ENCODE results near the gene SNRPF. TPM values are rescaled to one million over a fixed set of nuclear protein-coding genes. Genes with fewer than 3 reads are reported as not detected.

The SNRPF gene
- polyA plus RNA-seq, 2 of the 4 experiments (the other 2 are of a cell fraction) = 66.3 to 204 TPM

GRCh38 chr12:95882080-95882479 lies 23.3 kb downstream of the SNRPF start:
- WGBS (ENCODE audit: missing lambda C conversion rate) = 15% methylated on average over 1 of the region's 1 CpG
- FAIRE-seq (no peak), ATAC-seq (no peak), DNase-seq (ENCODE audit: low read depth in 1 of 2, low spot score in 1 of 2) (no peak)
- ChIA-PET CTCF (interaction anchor here (1.8 kb wide), 1 partner anchor 16 kb away, joined by 3 read pairs; no protein-coding TSS in a partner anchor), POLR2A (no interaction called here)
- TF ChIP-seq CTCF (IDR thresholded peaks at IDR 0.05) = no peak
- TF ChIP-seq POLR2A (IDR thresholded peaks at IDR 0.05; ENCODE audit: low read length) = no peak
- TF ChIP-seq TP53 (CRISPR knock-in tag; IDR thresholded peaks at IDR 0.05) = no peak
- TF ChIP-seq CBX2 (IDR thresholded peaks at IDR 0.05; ENCODE audit: borderline replicate concordance, low read depth) = no peak
- TF ChIP-seq HOXB13 (CRISPR knock-in tag; IDR thresholded peaks at IDR 0.05; ENCODE audit: low read depth) = no peak
- TF ChIP-seq RAD21 (conservative IDR thresholded peaks at IDR 0.05 in 1 of 2, IDR thresholded peaks at IDR 0.05 in 1 of 2) = no peak
- TF ChIP-seq KDM5A (IDR thresholded peaks at IDR 0.05) = no peak
- TF ChIP-seq ZFP36 (IDR thresholded peaks at IDR 0.05; ENCODE audit: borderline replicate concordance, partially characterized antibody) = no peak
- Histone ChIP-seq H3K4me1 (no peaks in the 10 kb centered on the region), H3K4me2 (no peak overlapping the region), H3K27ac (no peak overlapping the region), H3K9me3 (peaks cover 3% of the 10 kb centered on the region; the same call in 1 of the 3 replicates), H3K4me3 (no peak overlapping the region)

- no peaks in the 10 kb centered on the region for H3K4me1 ChIP-seq
- TF ChIP-seq JUNB (IDR thresholded peaks at IDR 0.05) (no peak), MAFK (IDR thresholded peaks at IDR 0.05; ENCODE audit: partially characterized antibody) (no peak), SMC3 (IDR thresholded peaks at IDR 0.05) (no peak), ELK1 (IDR thresholded peaks at IDR 0.05; ENCODE audit: low read depth, low read length) (no peak), PHF8 (IDR thresholded peaks at IDR 0.05; ENCODE audit: borderline replicate concordance, low read depth) (no peak), CBX8 (IDR thresholded peaks at IDR 0.05) (no peak), EP300 (IDR thresholded peaks at IDR 0.05) (no peak), USF2 (IDR thresholded peaks at IDR 0.05) (no peak), HOXB5 (CRISPR knock-in tag; IDR thresholded peaks at IDR 0.05) (no peak), TFCP2L1 (CRISPR knock-in tag; IDR thresholded peaks at IDR 0.05) (no peak), BHLHE40 (IDR thresholded peaks at IDR 0.05; ENCODE audit: low read depth, low read length) (no peak), ZFP36 (IDR thresholded peaks at IDR 0.05; ENCODE audit: borderline replicate concordance, partially characterized antibody) (no peak), HOXA7 (CRISPR knock-in tag; IDR thresholded peaks at IDR 0.05) (no peak)
- FAIRE-seq (no peak), ATAC-seq (no peak), DNase-seq (ENCODE audit: low read depth in 1 of 2, low spot score in 1 of 2) (no peak)
- WGBS (ENCODE audit: missing lambda C conversion rate) = 65% methylated on average over 4 of the region's 4 CpGs
- H3K4me2 ChIP-seq = no peak overlapping the region
- ChIA-PET POLR2A (no interaction called here), CTCF (interaction anchor here (1.8 kb wide), 1 partner anchor 15 kb away, joined by 3 read pairs; no protein-coding TSS in a partner anchor)
- peaks cover 3% of the 10 kb centered on the region; the same call in 1 of the 3 replicates for H3K9me3 ChIP-seq
- no peak overlapping the region for H3K4me3 ChIP-seq
- H3K27ac ChIP-seq = no peak overlapping the region
Observed at GRCh38 chr12:95882873-95883272, 24.1 kb downstream of the SNRPF start.

GRCh38 chr12:95884998-95885397 lies 26.2 kb downstream of the SNRPF start:
- H3K9me3 ChIP-seq = peaks cover 3% of the 10 kb centered on the region; the same call in 1 of the 3 replicates
- POLR2A ChIA-PET = no interaction called here
- CTCF ChIA-PET = interaction anchor here (0.5 to 1.5 kb wide), 2 partner anchors 9 to 115 kb away, joined by 3 read pairs; no protein-coding TSS in a partner anchor
- H3K4me1 ChIP-seq = no peaks in the 10 kb centered on the region
- DNase-seq (ENCODE audit: low read depth in 1 of 2, low spot score in 1 of 2) (no peak), FAIRE-seq (peak; percentile 7), ATAC-seq (no peak)
- no peak overlapping the region for H3K4me3 ChIP-seq
- H3K27ac ChIP-seq = no peak overlapping the region
- H3K4me2 ChIP-seq = no peak overlapping the region
- 17% methylated on average over 3 of the region's 3 CpGs for WGBS (ENCODE audit: missing lambda C conversion rate)
- no peak for TF ChIP-seq CTCF (IDR thresholded peaks at IDR 0.05)
- TF ChIP-seq FOSL2 (IDR thresholded peaks at IDR 0.05) = no peak
- no peak for TF ChIP-seq FOSL2 (CRISPR knock-in tag; IDR thresholded peaks at IDR 0.05)
- TF ChIP-seq KDM5A (IDR thresholded peaks at IDR 0.05) = no peak
- TF ChIP-seq SMC3 (IDR thresholded peaks at IDR 0.05) = no peak
- TF ChIP-seq JUNB (IDR thresholded peaks at IDR 0.05) = no peak
- TF ChIP-seq FOXS1 (CRISPR knock-in tag; IDR thresholded peaks at IDR 0.05) = no peak
- TF ChIP-seq CEBPB (IDR thresholded peaks at IDR 0.05) = no peak
- TF ChIP-seq RAD21 (conservative IDR thresholded peaks at IDR 0.05 in 1 of 2, IDR thresholded peaks at IDR 0.05 in 1 of 2) = no peak
- no peak for TF ChIP-seq EHF (CRISPR knock-in tag; IDR thresholded peaks at IDR 0.05)
- TF ChIP-seq RARB (CRISPR knock-in tag; IDR thresholded peaks at IDR 0.05) = no peak
- no peak for TF ChIP-seq ELK1 (IDR thresholded peaks at IDR 0.05; ENCODE audit: low read depth, low read length)
- no peak for TF ChIP-seq E2F6 (IDR thresholded peaks at IDR 0.05; ENCODE audit: borderline replicate concordance, low read depth)
- no peak for TF ChIP-seq NR3C1 (IDR thresholded peaks at IDR 0.05)

Data from A549 (cell line).